G401.6 (cell line): Measurements from ENCODE around the gene DYNC1LI2.
A peak's percentile ranks its signal among the peaks of the same experiment; 100 is the strongest.

Experiments
- FAIRE-seq: peaks from 2 replicates; lab custom pipeline; 2012; peaks lifted over from hg19 to GRCh38; lab: Jason Lieb, UNC

The DYNC1LI2 gene

DNA sequence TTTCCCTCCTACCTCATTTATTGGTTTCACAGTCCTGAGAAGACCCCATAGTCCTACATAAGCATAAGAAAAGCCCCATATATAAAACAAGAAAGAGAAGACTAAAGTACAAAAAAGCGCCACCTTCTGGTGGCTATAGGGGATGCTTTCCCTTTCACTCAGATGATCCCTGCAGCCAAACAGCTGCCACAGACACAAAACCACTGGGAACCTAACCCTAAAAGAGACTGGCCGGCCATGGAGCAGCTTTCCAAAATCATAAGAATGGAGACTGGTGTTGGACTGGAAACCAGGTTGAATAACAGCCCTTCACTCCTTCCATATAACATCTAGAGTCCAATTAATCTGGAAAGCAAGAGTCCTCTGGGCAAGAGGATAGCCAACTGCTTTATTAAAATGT lies 11.4 kb downstream of the DYNC1LI2 start:
- FAIRE-seq, result peak; percentile 69

DNA sequence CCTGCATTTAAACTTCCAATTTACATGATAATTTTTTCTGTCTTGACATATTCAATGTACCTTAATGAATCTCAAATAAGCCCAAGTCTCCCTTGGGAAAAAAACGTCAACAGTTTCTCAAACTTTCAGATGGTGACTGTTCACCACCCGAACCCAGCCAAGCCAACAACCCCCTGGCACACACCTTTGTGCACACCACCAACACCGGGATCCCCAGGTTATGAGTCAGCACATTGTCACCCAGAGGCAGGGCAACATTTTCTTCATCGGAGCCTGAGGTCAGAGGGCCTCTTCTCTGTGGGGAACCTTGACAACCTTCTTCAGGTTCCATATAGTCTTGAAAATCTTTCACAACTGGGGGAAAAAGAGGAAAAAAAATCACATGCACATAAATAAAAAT lies 15.5 kb downstream of the DYNC1LI2 start:
- no peak for FAIRE-seq

DNA sequence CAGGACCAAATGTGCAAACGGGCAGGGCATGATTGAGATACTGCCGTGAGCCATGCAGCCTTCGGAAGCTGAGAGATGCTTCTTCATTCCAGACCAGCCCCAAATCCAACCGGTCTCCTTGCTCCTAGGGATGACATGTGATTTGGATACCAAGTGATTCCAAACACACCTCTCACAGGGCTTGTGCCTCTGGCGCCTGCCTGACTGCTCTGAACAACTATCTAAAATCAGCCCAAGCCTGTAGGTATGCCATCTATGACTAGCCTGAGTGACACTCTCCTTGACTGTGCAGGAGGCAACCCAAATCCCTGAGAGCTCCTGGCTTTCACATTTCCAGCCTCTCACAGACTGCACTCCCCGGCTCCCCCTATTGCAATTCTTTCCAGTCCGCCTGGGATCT lies 20.3 kb downstream of the DYNC1LI2 start:
- no peak for FAIRE-seq

DNA sequence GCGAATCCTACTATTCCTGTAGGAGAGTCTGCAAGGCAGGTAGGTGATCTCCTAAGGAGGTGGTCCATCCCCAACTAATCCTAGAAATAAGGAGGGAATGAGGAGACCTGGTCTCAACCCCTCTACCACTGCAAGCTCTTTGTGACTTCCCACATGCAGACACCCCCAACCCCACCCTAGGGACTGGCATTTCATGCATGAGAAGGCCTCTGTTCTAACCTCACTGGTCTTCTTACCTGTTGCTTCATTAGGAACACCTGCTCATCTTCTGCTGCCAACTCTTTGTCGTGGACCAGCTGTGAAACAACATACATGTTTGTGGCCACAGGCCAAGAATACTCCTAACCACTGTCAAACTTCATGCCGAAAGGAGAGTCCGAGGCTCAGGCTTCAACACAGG lies 22.6 kb downstream of the DYNC1LI2 start:
- no peak for FAIRE-seq

DNA sequence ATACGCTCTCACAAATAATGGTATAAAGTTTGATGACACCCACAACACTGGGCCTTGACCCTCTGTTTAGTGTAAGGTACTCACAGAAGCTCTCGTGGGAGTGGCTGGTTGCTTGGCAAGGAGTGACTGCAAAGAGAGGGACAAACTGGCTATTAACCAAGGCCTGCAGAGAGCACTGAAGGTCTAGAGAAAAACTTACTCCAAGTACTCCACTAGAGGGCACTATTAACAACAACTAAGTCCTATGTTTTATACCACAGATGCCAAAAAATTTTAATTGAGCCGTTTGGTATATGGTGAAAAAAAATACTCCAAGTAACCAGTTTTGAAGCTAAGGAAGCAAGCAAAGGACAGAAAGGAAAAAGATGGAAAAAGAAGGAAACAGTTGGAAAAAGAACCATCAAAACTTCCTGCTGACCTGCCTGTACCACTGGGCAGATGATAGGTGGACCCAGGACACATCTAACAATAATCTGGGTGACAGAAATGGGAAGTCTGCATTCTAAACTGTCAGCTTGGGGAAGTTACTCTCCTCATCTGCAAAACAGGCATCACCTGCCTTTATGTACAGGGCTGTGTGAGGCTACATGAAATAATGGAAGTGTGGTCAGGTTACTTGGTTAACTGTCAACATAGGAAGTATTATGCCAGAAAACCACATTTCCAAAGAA lies 23.2 kb downstream of the DYNC1LI2 start:
- FAIRE-seq, result peak; percentile 92

DNA sequence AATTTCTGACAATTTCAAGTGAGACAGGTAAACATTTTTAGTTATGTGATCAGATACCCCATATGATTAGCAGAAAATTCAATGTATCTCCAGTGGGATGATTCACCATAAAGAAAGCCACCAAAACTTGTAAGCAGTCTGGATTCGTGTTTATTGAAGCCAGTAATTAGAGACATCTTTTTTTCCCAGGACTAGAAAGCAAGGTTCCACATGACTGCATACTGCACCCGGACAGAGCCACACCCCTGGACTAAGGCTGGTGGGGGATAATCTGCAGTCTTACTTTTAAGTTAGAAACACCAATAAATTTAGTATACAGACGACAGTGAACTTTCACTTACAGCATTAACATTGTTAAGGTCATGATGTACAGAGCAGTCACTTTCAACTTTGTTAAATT lies 30.6 kb downstream of the DYNC1LI2 start:
- no peak for FAIRE-seq

DNA sequence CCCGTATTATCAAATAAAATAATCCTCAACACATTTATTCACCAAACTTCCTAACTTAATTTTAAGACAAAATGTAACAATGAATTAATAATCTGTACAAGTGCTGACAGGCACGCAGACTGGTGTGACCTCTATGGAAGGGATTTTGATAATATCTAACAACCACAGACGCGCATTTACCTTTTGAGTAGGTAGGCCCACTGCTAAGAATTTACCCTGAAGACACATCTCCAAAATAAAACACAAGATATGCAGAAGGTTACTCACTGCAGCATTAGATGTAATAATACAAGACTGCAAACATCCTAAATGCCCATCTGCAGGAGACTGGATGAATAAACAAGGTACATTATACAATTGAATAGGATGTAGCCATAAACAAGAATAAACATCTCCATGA lies 32.2 kb downstream of the DYNC1LI2 start:
- FAIRE-seq, result no peak

DNA sequence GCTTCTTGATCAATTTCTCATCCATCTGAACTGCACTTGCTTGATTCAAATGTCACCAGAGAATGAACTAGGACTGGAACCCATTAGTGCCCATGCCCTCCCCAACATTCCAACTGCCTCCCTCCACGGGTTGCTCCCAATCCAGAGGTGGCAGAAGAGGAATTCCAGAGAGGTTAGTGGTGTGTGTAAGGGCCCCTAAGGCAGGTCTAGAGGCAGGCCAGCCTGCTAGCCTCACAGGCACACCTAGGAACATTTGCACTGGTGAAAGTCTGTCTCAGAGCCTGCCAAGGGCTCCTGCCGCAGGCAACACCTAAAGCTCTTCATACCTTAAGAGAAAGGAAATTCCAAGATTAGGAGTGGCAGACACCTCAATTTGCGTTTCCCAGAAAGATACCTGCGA lies 33.6 kb downstream of the DYNC1LI2 start:
- FAIRE-seq, result no peak

DNA sequence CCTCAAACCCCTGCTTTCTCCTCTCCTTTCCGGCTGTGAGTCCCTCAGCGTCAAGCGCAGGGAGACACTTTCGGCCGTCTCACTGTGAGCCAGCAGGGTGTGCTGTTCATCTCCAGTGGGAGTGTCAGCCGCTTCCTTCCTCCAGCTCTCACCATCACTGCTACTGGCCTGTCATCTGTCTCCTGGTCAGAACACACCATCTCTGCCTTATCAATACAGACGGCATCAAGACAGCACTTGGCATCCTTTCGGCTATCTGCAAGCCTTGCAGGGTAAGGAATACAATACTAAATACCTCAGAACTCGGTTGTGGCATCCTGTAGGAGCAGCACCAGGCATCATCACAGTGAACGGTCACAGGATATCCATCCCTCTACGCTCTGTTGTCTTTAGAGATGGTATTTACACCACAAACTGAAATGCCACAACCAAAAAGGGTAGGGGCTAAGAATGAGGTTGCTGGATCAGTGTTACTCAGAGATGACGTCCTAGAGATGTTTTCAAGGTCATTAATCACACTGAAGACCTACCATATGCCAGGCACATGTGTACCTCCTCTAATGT lies 34.2 kb downstream of the DYNC1LI2 start:
- no peak for FAIRE-seq

DNA sequence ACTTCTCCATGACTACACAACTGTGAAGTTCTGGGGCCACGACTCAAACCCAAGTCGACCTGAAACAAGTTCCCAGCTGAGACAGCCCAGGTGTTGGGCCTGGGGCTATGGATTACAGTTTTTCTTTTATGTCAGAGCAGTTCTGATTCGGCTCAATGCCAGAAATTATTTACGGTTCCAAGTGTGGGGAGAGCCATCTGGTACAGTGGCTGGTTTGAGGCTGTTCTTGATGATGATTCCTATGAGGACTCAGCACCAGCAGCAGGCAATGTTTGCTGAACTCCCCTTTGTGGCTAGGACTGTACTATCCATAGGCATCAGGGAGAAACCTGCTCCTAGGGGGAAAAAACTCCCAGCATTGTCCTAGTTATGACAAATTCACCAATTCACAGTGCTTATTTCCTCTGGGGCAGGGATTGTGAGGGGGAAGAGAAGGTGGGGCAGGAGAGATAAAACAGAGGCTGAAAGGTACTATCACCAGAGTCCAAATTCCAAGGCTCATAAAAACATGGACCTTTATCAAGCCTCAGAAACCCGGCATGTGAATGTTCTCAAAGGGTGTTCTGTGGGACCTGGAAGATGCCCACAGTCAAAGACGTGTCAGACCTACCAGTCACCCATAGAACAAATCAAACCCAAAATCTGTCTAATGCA lies 36.6 kb downstream of the DYNC1LI2 start:
- FAIRE-seq, result no peak

DNA sequence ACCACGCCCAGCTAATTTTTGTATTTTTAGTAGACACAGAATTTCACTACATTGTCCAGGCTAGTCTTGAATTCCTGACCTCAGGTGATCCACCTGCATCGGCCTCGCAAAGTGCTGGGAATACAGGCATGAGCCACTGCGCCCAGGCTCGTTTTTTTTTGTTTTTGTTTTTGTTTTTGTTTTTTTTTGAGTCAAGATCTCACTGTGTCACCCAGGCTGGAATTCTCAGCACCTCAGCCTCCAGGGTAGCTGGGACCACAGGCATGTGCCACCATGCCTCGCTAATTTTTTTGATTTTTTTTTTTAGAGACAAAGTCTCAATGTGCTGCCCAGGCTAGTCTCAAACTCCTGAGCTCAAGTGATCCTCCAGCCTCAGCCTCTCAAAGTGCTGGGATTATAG lies 37.3 kb downstream of the DYNC1LI2 start:
- FAIRE-seq, result no peak

DNA sequence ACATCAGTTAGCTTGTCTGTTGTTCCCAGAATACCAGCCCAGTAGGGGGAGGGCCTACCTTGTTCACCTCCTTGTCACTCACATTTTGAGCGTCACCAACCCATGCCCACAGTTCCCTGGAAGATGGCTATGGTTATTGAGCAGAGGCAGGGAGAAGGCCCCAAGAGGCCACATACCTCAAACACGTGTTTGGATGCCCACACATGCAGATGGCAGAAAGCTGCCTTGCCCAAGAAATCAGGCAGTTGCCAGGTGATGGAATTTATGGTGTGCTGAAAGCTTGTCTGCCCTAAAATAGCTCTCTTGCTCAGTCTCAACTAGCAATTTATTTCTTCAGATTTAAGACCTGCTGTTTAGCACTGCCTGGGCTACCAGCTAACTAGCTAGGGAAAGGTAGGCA lies 38.3 kb downstream of the DYNC1LI2 start:
- no peak for FAIRE-seq

DNA sequence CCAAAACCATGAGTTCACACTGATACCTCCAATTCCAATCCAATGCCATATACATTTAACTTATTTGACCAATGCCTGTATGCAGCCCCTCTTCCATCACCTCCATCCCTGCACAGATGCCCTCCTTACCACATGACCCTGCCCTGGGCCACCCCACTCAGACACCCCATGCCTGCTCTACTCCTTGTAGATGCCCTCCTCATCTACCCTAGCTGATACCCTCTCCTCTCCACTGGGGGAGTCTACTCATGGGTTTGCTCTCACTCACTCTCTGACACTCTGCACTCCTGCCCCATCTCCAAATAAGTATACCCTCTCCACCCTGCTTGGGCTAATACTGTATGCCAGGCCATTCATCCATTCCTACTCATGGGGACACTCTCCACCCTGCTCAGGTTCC lies 38.9 kb downstream of the DYNC1LI2 start:
- FAIRE-seq, result no peak

DNA sequence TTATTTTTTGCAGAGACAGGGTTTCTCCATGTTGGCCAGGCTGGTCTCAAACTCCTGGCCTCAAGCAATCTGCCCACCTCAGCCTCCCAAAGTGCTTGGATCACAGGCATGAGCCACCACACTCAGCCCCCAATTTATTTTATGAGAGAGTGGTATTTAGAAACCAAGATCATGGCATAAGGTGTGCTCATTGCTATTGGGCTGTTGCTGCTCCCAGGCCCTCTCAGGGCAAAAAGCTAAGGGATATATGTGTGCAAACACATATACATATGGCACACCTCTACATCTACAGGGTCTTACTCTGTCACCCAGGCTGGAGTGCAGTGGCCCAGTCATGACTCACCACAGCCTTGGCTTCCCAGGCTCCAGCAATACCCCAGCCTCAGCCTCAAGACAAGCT lies 39.8 kb downstream of the DYNC1LI2 start:
- no peak for FAIRE-seq

DNA sequence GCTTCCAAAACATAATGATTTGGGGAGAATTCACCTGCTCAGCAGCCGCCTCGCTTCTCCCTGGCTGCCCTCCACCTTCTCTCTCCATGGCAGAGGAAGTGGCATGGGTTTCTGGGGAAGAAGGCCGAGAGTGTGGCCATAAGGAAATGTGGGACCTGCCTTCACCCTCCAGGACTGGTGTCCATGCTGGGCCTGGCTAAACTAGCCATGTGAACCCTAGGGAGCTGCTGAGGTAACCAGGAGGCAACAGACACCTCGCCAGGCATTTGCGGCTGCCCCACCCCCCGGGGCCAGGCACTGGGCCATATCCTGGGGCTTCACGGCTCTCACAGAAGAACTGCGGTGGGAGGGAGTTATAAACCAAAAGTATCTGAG lies 44.9 kb downstream of the DYNC1LI2 start:
- FAIRE-seq, result no peak

DNA sequence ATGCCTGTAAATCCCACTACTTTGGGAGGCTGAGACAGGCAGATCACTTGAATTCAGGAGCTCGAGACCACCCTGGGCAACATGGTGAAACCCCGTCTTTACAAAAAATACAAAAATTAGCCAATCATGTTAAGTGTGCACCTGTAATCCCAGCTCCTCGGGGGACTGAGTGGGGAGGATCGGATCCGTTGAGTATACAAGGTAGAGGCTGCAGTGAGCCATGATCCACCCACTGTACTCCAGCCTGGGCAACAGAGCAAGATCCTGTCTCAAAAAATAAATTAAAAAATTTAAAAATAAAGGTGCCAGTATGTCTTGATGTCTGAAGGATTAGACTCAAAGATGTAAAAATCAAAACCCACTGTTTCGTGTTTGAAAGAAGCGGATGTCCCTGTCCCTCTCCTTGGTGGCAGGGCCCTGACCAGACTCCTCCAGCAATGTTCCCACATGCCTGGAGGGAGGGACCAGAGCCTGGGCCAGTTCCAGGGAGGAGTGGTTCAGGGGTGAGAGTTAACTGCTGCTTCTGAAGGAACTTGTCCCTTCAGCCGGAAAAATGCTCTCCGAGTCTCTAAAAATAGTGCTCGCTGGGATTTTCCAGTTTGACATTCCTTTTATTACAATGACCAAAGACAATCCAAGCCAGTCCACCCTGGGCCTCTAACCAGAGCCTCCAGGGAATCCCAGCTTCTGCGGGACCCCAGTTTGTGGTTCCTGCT lies 45.5 kb downstream of the DYNC1LI2 start:
- no peak for FAIRE-seq

DNA sequence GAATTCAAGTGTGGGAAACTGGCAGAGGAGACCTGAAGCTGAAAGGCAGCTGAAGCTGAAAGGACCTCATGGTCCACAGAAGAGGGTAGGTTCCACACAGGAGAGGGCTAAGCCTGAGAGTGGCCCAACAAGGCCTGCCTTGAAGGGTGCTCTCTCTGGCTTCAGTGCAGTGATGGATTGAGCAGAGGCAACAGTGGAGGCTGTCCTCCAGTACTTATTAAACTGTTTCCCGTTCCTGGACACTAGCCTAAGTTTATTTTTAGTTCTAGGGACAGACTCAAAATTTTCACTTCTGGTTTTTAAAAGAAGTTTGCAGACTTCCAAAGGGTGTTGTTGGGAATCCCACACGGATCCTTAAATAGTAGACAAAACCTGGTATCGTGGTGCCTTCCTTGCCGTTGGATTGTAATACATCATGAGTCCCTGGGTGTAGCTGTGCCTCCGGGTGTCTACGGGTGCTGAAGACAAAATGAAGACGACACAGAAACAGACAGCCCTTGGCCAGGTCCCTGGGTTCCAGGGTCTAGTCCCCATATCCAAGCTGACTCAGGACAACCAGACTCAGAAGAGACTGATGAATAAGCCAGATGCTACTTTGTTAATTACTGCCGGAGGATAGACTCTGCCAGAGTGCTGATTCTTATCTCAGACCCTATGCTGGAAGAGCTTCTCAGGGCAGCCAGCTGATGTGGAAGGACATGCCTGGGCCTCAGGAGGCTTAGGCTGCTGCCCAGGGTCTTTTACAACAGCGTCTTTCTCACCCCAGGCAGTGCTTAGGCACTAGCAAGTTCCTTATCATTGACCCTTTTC lies 47.8 kb downstream of the DYNC1LI2 start:
- no peak for FAIRE-seq

DNA sequence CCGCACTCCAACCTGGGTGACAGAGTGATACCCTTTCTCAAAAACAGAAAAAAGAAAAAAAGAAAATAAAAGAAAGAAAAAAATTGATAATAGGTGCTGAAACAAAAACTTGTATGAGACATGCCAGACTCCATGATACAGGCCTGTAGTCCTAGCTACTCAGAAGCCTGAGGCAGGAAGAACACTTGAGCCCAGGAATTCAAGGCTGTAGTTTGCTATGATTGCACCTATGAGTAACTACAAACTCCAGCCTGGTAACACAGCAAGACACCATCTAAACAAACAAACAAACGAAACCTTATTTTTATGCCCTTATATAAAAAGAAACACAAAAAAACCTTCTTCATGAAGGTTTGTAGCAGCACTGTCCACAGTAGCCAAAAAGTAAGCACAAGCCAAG lies 49.9 kb downstream of the DYNC1LI2 start:
- FAIRE-seq, result no peak

DNA sequence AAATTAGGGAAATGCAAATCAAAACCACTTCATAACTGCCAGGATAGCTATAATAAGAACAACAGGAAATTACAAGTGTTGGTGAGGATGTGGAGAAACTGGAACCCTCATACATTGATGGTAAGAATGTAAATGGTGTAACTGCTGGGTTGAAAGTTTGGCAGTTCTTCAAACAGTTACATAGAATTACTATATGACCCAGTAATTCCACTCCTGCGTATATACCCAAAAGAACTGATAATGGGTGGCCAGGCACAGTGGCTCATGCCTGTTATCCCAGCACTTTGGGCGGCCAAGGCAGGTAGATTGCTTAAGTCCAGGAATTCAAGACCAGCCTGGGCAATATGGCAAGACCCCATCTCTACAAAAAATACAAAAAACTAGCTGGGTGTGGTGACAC lies 50.4 kb downstream of the DYNC1LI2 start:
- FAIRE-seq, result no peak

DNA sequence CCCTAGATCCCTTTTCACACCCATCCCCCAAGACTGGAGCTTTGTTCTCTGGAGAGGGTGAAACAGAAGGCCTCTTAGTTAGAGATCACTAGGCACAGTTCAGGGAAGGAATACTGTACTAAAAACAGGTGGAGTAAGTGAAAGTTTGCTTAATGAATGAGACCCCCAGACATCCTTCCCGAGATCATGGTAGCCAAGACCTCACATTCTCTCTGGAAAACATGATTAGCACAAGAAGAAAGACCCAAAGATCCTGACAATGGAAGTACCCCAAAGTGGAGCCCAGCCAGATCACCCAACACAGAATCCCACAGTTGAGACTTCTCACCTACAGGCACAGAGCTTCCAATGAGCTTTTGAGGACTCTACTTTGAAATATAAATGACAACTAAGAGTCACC lies 51.5 kb downstream of the DYNC1LI2 start:
- FAIRE-seq, result no peak

DNA sequence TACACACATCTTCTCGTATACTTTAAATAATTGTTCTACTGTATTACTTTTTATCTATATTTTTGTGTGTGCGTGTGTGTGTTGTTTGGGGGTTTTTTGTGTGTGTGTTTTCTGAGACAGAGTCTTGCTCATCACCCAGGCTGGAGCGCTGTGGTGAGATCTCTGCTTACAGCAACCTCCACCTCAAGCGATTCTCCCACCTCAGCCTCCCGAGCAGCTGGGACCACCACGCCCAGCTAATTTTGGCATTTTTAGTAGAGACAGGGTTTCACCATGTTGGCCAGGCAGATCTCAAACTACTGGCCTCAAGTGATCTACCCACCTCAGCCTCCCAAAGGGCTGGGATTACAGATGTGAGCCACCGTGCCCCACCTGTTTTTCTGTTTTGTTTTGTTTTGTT lies 53.4 kb downstream of the DYNC1LI2 start:
- FAIRE-seq, result no peak
